Lower leg skin (tissue), 4 donors: ENCODE measurements around the gene PSIP1. TPM values are rescaled to one million over a fixed set of nuclear protein-coding genes. Genes with fewer than 3 reads are reported as not detected.
"Not testable (repeated sequence)": the region's sequence is repeated elsewhere in the genome, so short reads cannot be mapped to it uniquely, and the experiment has no call there.

Experiments
- DNase-seq, 2 donors: peaks; one replicate each; pipeline ENCODE4 v3.0.0-alpha.2; 2019; ENCODE audit warnings: low spot score in 2 of 2
- H3K4me3 ChIP-seq: fragments of 200-600 bp; sonication (generic); 2 replicates; pipeline ENCODE4 v1.5.1; 2017; ENCODE audit warnings: mild to moderate bottlenecking, low read depth; ENCODE audit not compliant: poor library complexity, severe bottlenecking
- CTCF ChIP-seq, 3 donors: fragments of 450-650 bp; IDR thresholded peaks; one replicate each; pipeline ENCODE4 v1.5.1; 2016; ENCODE audit warnings: antibody characterized with exemption in 3 of 3, mild to moderate bottlenecking in 3 of 3, moderate library complexity in 2 of 3
- POLR2A ChIP-seq, 2 donors: fragments of 450-650 bp; IDR thresholded peaks; one replicate each; pipeline ENCODE4 v1.6.1; 2016 to 2017; ENCODE audit warnings: antibody characterized with exemption in 2 of 2, mild to moderate bottlenecking in 1 of 2, moderate library complexity in 1 of 2
- WGBS, 2 donors: methylation state at CpG; one replicate each; pipeline ENCODE4 v1.1.5; 2018; 5-methylcytosine and 5-hydroxymethylcytosine counted together
- intact Hi-C: fragments of 100-400 bp; cut with DNase I; formaldehyde crosslinking; loops from one replicate; pipeline ENCODE4 v1.15.0; 2023; ENCODE audit warnings: low total_unique reads
- total RNA-seq, 4 donors: library from RNA; depleted of rRNA; stranded (reverse); fragments of >200 nt; gene quantifications; one replicate each; pipeline ENCODE4 v1.1.0, GENCODE V29; 2016

PSIP1 gene
- total RNA-seq, 4 donors from 2014 or later, result 12.9 to 31.7 (median 17.7) TPM

- no peak for TF ChIP-seq POLR2A (IDR thresholded peaks at IDR 0.05)
- TF ChIP-seq CTCF (IDR thresholded peaks at IDR 0.05), result no peak
- 95 to 96% methylated on average over 3 of the region's 3 CpGs for WGBS, 2 donors
- intact Hi-C loops, result no loop called here
- no peak overlapping the region for H3K4me3 ChIP-seq
- DNase-seq, result no peak
Observed at GRCh38 chr9:15444141-15444540, 66.6 kb downstream of the PSIP1 start.

DNA sequence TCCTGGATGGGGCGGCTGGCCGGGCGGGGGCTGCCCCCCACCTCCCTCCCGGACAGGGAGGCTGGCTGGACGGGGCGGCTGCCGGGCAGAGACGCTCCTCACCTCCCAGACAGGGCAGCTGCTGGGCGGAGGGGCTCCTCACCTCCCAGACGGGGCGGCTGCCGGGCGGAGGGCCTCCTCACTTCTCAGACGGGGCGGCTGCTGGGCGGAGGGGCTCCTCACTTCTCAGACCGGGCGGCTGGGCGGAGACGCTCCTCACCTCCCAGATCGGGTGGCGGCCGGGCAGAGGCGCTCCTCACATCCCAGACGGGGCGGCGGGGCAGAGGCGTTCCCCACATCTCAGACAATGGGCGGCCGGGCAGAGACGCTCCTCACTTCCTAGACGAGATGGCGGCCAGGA, 68.5 kb downstream of the PSIP1 start:
- intact Hi-C loops, H3K4me3 ChIP-seq: not testable (repeated sequence)
- WGBS, 2 donors, result 93 to 97% methylated on average over 20 to 26 of the region's 33 CpGs
- DNase-seq, result peak in 1 of 2 donors; percentile 62

DNA sequence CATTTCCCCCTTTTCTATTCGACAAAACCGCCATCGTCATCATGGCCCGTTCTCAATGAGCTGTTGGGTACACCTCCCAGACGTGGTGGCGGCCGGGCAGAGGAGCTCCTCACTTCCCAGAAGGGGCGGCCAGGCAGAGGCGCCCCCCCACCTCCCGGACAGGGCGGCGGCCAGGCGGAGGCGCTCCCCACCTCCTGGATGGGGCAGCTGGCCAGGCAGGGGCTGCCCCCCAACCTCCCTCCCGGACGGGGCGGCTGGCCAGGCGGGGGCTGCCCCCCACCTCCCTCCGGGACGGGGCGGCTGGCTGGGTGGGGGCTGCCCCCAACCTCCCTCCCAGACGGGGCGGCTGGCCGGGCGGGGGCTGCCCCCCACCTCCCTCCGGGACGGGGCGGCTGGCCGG, 68.9 kb downstream of the PSIP1 start:
- DNase-seq, intact Hi-C loops, H3K4me3 ChIP-seq: not testable (repeated sequence)
- 95% methylated on average over 17 of the region's 29 CpGs; no CpG with 5 or more reads in 1 of the 2 donors for WGBS, 2 donors

GRCh38 chr9:15438891-15439290, 71.9 kb downstream of the PSIP1 start:
- peak in 1 of 2 donors; percentile 48 for DNase-seq
- intact Hi-C loops, result no loop called here
- WGBS, 2 donors, result 97 to 98% methylated on average over 7 of the region's 7 CpGs
- TF ChIP-seq POLR2A (IDR thresholded peaks at IDR 0.05), result no peak
- no peak for TF ChIP-seq CTCF (IDR thresholded peaks at IDR 0.05)
- H3K4me3 ChIP-seq, result no peak overlapping the region

- no peak for DNase-seq
- WGBS, 2 donors, result 84 to 92% methylated on average over 3 of the region's 3 CpGs
- intact Hi-C loops, result no loop called here
- no peak overlapping the region for H3K4me3 ChIP-seq
- no peak for TF ChIP-seq POLR2A (IDR thresholded peaks at IDR 0.05)
- no peak for TF ChIP-seq CTCF (IDR thresholded peaks at IDR 0.05)
Observed at GRCh38 chr9:15433661-15434060, 77.1 kb downstream of the PSIP1 start.

DNA sequence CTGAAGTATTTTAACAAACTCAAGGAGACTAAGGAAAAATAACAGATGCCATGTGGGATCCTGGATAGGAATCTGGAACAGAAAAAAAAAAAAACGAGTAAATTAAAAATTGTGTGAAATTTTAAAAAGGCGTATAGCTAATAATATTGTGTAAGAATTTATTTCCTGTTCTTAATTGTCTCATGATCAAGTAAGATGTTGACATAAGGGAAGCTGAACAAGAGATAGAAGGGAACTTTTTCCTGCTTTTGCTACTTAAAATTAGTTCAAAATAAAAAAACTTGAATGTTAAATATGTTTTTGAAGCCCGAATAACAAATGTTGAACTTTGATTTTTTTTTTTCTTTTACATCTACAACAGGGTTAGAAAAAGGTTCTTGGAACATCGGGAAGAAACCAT, 77.6 kb downstream of the PSIP1 start:
- intact Hi-C loops, result no loop called here
- TF ChIP-seq POLR2A (IDR thresholded peaks at IDR 0.05) (no peak), CTCF (IDR thresholded peaks at IDR 0.05) (no peak)
- no peak for DNase-seq
- no peak overlapping the region for H3K4me3 ChIP-seq
- WGBS, 2 donors, result 76 to 79% methylated on average over 4 of the region's 4 CpGs
